WTC11 (cell line): ENCODE data around the gene ARAP1. TPM values are rescaled to one million over a fixed set of nuclear protein-coding genes. Genes with fewer than 3 reads are reported as not detected.

Experiments
- ATAC-seq: fragments of 200-7000 bp; cut with Tn5 transposase; 2 replicates; pipeline ENCODE4 v1.10.0; 2021; ENCODE audit warnings: mild to moderate bottlenecking, moderate library complexity
- CTCF ChIA-PET: fragments of 300-600 bp; sonication (Branson Sonifier 250); formaldehyde crosslinking; loops from one replicate; lab custom pipeline; 2021; ENCODE audit warnings: antibody characterized with exemption; lab: Charles Lee
- POLR2A ChIA-PET: fragments of 350-600 bp; sonication (Branson Sonifier 250); formaldehyde crosslinking; loops from one replicate; lab custom pipeline; 2021; ENCODE audit warnings: antibody characterized with exemption; lab: Charles Lee
- DNase-seq: peaks from one replicate; pipeline ENCODE4 v3.0.0; 2021; ENCODE audit warnings: low spot score
- H3K27ac Mint-ChIP-seq: 2 replicates; pipeline ENCODE4 v1.8.0; 2021; ENCODE audit warnings: mixed read lengths
- H3K27me3 Mint-ChIP-seq: 2 replicates; pipeline ENCODE4 v1.8.0; 2021; ENCODE audit warnings: low read depth, mild to moderate bottlenecking, moderate library complexity, mixed read lengths
- H3K36me3 Mint-ChIP-seq: 2 replicates; pipeline ENCODE4 v1.8.0; 2021; ENCODE audit warnings: mixed read lengths
- H3K4me1 Mint-ChIP-seq: 2 replicates; pipeline ENCODE4 v1.8.0; 2022; ENCODE audit warnings: mixed read lengths
- H3K4me3 Mint-ChIP-seq: 2 replicates; pipeline ENCODE4 v1.8.0; 2021; ENCODE audit warnings: mild to moderate bottlenecking, moderate library complexity, mixed read lengths
- H3K9me3 Mint-ChIP-seq: 2 replicates; pipeline ENCODE4 v1.8.0; 2021; ENCODE audit warnings: mixed read lengths
- CTCF ChIP-seq: fragments of 200-600 bp; IDR thresholded peaks from 2 replicates; pipeline ENCODE4 v1.8.0; 2022; ENCODE audit warnings: antibody characterized with exemption
- ETV6 ChIP-seq: sonication (generic); formaldehyde crosslinking; IDR thresholded peaks from 2 replicates; pipeline ENCODE4 v1.8.1; 2022; ENCODE audit warnings: mild to moderate bottlenecking, missing genetic modification reagents
- FOXP4 ChIP-seq: sonication (generic); formaldehyde crosslinking; IDR thresholded peaks from 2 replicates; pipeline ENCODE4 v1.8.0; 2022; ENCODE audit warnings: mild to moderate bottlenecking, missing genetic modification reagents
- KAT7 ChIP-seq: sonication (generic); formaldehyde crosslinking; IDR thresholded peaks from 2 replicates; pipeline ENCODE4 v1.8.1; 2023; ENCODE audit warnings: missing genetic modification reagents, mild to moderate bottlenecking, borderline replicate concordance
- MAX ChIP-seq: sonication (generic); formaldehyde crosslinking; IDR thresholded peaks from 2 replicates; pipeline ENCODE4 v1.8.0; 2022; ENCODE audit warnings: mild to moderate bottlenecking, missing genetic modification reagents
- PRDM15 ChIP-seq: sonication (generic); formaldehyde crosslinking; IDR thresholded peaks from 2 replicates; pipeline ENCODE4 v1.8.0; 2022; ENCODE audit warnings: missing genetic modification reagents
- ZNF263 ChIP-seq: sonication (generic); formaldehyde crosslinking; IDR thresholded peaks from 2 replicates; pipeline ENCODE4 v1.8.1; 2022; ENCODE audit warnings: low read depth, mild to moderate bottlenecking, moderate library complexity, missing genetic modification reagents
- ZNF281 ChIP-seq: sonication (generic); formaldehyde crosslinking; IDR thresholded peaks from 2 replicates; pipeline ENCODE4 v1.8.0; 2023; ENCODE audit warnings: mild to moderate bottlenecking, missing genetic modification reagents
- ZNF416 ChIP-seq: fragments of 250-450 bp; sonication (Bioruptor Pico); IDR thresholded peaks from 2 replicates; pipeline ENCODE4 v1.9.0; 2021; ENCODE audit warnings: mild to moderate bottlenecking, inconsistent platforms
- total RNA-seq: library from RNA; stranded (reverse); gene quantifications from 3 replicates; pipeline ENCODE4 v1.2.3, GENCODE V29; 2021
- TF ChIP-seq, protein P1 (sequence below): sonication (generic); formaldehyde crosslinking; IDR thresholded peaks from 2 replicates; pipeline ENCODE4 v1.8.1; 2022; ENCODE audit warnings: missing genetic modification reagents, borderline replicate concordance
- TF ChIP-seq, protein P2 (sequence below): fragments of 250-450 bp; sonication (Bioruptor Pico); IDR thresholded peaks from 2 replicates; pipeline ENCODE4 v1.9.0; 2021; ENCODE audit warnings: mild to moderate bottlenecking

The ARAP1 gene
- total RNA-seq, 1 experiment from 2014 or later: 98.8 TPM

DNA sequence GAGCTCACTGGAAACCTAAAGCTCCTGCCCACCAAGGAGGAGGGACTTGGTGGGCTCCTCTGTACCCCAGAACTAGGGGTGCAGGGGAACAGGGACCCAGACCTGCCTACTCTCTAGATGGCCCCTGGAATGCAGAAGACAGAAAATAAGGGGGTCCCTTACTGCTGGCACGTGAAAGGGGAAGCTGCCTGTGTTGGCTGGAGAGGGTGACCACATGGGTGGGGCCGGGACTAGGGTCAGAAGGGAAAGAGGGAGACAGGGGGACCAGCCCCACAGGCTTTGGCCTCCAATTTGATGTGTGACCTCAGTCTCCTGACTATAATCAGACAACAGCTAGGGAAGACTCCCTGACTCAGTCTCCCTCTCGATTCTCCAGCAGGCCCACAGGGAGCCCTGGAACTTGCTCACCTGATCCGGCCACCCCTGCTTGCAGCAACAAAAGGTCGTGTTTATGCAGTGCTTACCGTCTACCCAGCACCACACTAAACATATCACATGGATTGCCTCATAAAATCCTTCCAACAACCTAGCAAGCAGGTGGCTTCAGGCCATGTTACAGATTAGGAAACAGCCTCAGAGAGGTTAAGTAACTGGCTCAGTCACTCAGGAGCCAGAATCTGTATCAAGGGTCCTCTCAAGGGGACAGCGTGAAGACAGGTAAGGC lies 10.2 kb downstream of the ARAP1 start:
- POLR2A ChIA-PET: no interaction called here
- TF ChIP-seq ZNF416 (CRISPR knock-in tag) (no peak), FOXP4 (CRISPR knock-in tag) (no peak), MAX (CRISPR knock-in tag) (no peak), KAT7 (CRISPR knock-in tag) (no peak), CTCF (no peak)
- TF ChIP-seq, protein P1, sequence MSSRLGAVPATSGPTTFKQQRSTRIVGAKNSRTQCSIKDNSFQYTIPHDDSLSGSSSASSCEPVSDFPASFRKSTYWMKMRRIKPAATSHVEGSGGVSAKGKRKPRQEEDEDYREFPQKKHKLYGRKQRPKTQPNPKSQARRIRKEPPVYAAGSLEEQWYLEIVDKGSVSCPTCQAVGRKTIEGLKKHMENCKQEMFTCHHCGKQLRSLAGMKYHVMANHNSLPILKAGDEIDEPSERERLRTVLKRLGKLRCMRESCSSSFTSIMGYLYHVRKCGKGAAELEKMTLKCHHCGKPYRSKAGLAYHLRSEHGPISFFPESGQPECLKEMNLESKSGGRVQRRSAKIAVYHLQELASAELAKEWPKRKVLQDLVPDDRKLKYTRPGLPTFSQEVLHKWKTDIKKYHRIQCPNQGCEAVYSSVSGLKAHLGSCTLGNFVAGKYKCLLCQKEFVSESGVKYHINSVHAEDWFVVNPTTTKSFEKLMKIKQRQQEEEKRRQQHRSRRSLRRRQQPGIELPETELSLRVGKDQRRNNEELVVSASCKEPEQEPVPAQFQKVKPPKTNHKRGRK (CRISPR knock-in tag): no peak
- TF ChIP-seq, protein P2, sequence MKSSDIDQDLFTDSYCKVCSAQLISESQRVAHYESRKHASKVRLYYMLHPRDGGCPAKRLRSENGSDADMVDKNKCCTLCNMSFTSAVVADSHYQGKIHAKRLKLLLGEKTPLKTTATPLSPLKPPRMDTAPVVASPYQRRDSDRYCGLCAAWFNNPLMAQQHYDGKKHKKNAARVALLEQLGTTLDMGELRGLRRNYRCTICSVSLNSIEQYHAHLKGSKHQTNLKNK (CRISPR knock-in tag): no peak
- TF ChIP-seq, all 79 proteins: peak for 0
- peaks cover 53% of the 10 kb centered on the region for H3K4me1 Mint-ChIP-seq
- no peaks in the 10 kb centered on the region for H3K9me3 Mint-ChIP-seq
- CTCF ChIA-PET: interaction anchor here (1.1 to 1.8 kb wide), 3 partner anchors 17 to 52 kb away, joined by 4 to 14 read pairs (median 6); partner anchors contain the start of gene STARD10
- H3K27ac Mint-ChIP-seq: peak overlapping the region; percentile 63
- no peak for DNase-seq
- H3K36me3 Mint-ChIP-seq: no peaks in the 10 kb centered on the region; the same call in 1 of the 2 replicates
- no peak for ATAC-seq
- no peak overlapping the region for H3K4me3 Mint-ChIP-seq
- no peaks in the 10 kb centered on the region for H3K27me3 Mint-ChIP-seq

DNA sequence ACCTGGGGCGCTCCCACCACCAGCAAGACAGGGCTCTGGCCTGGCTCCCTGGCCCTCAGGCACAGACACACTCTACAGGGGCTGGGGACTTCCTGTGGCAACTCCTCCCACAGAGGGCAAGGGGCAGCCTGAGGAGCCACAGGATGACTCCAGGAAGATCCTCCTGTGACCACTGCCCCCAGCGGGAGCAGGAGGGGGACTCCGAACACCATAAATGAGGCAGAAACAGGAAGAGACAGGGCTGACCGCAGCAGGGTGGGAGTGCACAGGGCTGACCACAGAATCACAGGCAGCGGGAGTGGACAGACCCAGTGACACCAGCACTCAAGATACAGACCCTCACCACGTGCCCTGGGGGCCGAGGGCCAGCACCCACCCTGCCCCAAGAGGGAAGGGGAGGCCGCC lies 10.8 kb downstream of the ARAP1 start:
- CTCF ChIA-PET: interaction anchor here (0.6 to 1.8 kb wide), 5 partner anchors 16 to 66 kb away, joined by 3 to 14 read pairs (median 4); partner anchors contain the start of gene STARD10
- DNase-seq (no peak), ATAC-seq (peak; percentile 68)
- no peaks in the 10 kb centered on the region; the same call in 1 of the 2 replicates for H3K36me3 Mint-ChIP-seq
- H3K27me3 Mint-ChIP-seq: no peaks in the 10 kb centered on the region
- H3K27ac Mint-ChIP-seq: peak overlapping the region; percentile 96
- H3K4me1 Mint-ChIP-seq: peaks cover 58% of the 10 kb centered on the region
- no peaks in the 10 kb centered on the region for H3K9me3 Mint-ChIP-seq
- 0 out of 2 replicates have a peak overlapping the region, but pooled peaks have one; percentile 20 for H3K4me3 Mint-ChIP-seq
- TF ChIP-seq ETV6: no peak
- peak; percentile 80; the same call in 1 of the 2 replicates for TF ChIP-seq ZNF263 (CRISPR knock-in tag)
- POLR2A ChIA-PET: interaction anchor here (1.0 kb wide), 1 partner anchor 16 kb away, joined by 3 read pairs; no protein-coding TSS in a partner anchor

GRCh38 chr11:72740562-72741428 lies 11.4 kb downstream of the ARAP1 start:
- TF ChIP-seq ZNF281 (CRISPR knock-in tag) (no peak), PRDM15 (CRISPR knock-in tag) (peak; percentile 44; the same call in 1 of the 2 replicates)
- Mint-ChIP-seq H3K27me3 (no peaks in the 10 kb centered on the region), H3K9me3 (no peaks in the 10 kb centered on the region), H3K4me1 (peaks cover 63% of the 10 kb centered on the region), H3K36me3 (no peaks in the 10 kb centered on the region; the same call in 1 of the 2 replicates), H3K4me3 (no peak overlapping the region), H3K27ac (peak overlapping the region; percentile 96)
- DNase-seq (no peak), ATAC-seq (peak; percentile 39)
- ChIA-PET POLR2A (interaction anchor here (1.0 kb wide), 1 partner anchor 16 kb away, joined by 3 read pairs; no protein-coding TSS in a partner anchor), CTCF (interaction anchor here (0.6 to 1.5 kb wide), 5 partner anchors 16 to 242 kb away, joined by 3 to 14 read pairs (median 3); partner anchors contain the start of gene STARD10)
